Measurements from ENCODE around the gene CTIF. TPM values are rescaled to one million over a fixed set of nuclear protein-coding genes. Genes with fewer than 3 reads are reported as not detected.

Gene CTIF
- total and polyA plus RNA-seq, 12 donors = 20.5 to 159 (median 57.0) TPM

- H3K27me3 ChIP-seq = no peaks in the 10 kb centered on the region
- WGBS, 4 donors = 83 to 93% (median 88%) methylated on average over 8 of the region's 8 CpGs
- H3K9me3 ChIP-seq (replicated peaks in 1 of 3) = no peaks in the 10 kb centered on the region
- peaks cover 0 to 10% of the 10 kb centered on the region in 2 donors for H3K4me1 ChIP-seq (replicated peaks in 1 of 2)
- DNase-seq = no peak
- intact Hi-C loops (cut with DNase I) = no loop called here
- no peak overlapping the region for H3K27ac ChIP-seq
- TF ChIP-seq CTCF (IDR thresholded peaks at IDR 0.05) = no peak
- no peak for TF ChIP-seq POLR2A (IDR thresholded peaks at IDR 0.05)
- H3K36me3 ChIP-seq (replicated peaks in 1 of 2) = no peaks in the 10 kb centered on the region
- H3K4me3 ChIP-seq = no peak overlapping the region
These were observed 190.6 kb downstream of the CTIF start for GRCh38 chr18:48729404-48729803.

GRCh38 chr18:48730010-48730409, 191.2 kb downstream of the CTIF start:
- no peak for TF ChIP-seq CTCF (IDR thresholded peaks at IDR 0.05)
- no peak for TF ChIP-seq POLR2A (IDR thresholded peaks at IDR 0.05)
- intact Hi-C loops (cut with DNase I) = no loop called here
- no peaks in the 10 kb centered on the region for H3K9me3 ChIP-seq (replicated peaks in 1 of 3)
- peaks cover 0 to 10% of the 10 kb centered on the region in 2 donors for H3K4me1 ChIP-seq (replicated peaks in 1 of 2)
- no peak for DNase-seq
- 78 to 85% (median 81%) methylated on average over 1 to 12 of the region's 12 CpGs for WGBS, 4 donors
- no peaks in the 10 kb centered on the region for H3K27me3 ChIP-seq
- no peak overlapping the region for H3K27ac ChIP-seq
- H3K36me3 ChIP-seq (replicated peaks in 1 of 2) = no peaks in the 10 kb centered on the region
- H3K4me3 ChIP-seq = no peak overlapping the region

- WGBS, 4 donors = 84 to 92% (median 87%) methylated on average over 10 to 11 of the region's 11 CpGs
- Histone ChIP-seq H3K27me3 (no peaks in the 10 kb centered on the region), H3K9me3 (replicated peaks in 1 of 3) (no peaks in the 10 kb centered on the region), H3K36me3 (replicated peaks in 1 of 2) (no peaks in the 10 kb centered on the region), H3K4me1 (replicated peaks in 1 of 2) (peaks cover 0 to 10% of the 10 kb centered on the region in 2 donors), H3K4me3 (no peak overlapping the region), H3K27ac (no peak overlapping the region)
- intact Hi-C loops (cut with DNase I) = no loop called here
- TF ChIP-seq CTCF (IDR thresholded peaks at IDR 0.05) (no peak), POLR2A (IDR thresholded peaks at IDR 0.05) (no peak)
- no peak for DNase-seq
These were observed 194.1 kb downstream of the CTIF start for GRCh38 chr18:48732767-48733424.

GRCh38 chr18:48733643-48734253, 194.9 kb downstream of the CTIF start:
- Histone ChIP-seq H3K9me3 (replicated peaks in 1 of 3) (no peaks in the 10 kb centered on the region), H3K27ac (no peak overlapping the region), H3K4me1 (replicated peaks in 1 of 2) (peaks cover 0 to 10% of the 10 kb centered on the region in 2 donors), H3K27me3 (no peaks in the 10 kb centered on the region), H3K36me3 (replicated peaks in 1 of 2) (no peaks in the 10 kb centered on the region), H3K4me3 (no peak overlapping the region)
- no peak for DNase-seq
- no peak for TF ChIP-seq POLR2A (IDR thresholded peaks at IDR 0.05)
- TF ChIP-seq CTCF (IDR thresholded peaks at IDR 0.05) = no peak
- 67 to 74% (median 70%) methylated on average over 10 of the region's 10 CpGs for WGBS, 4 donors
- intact Hi-C loops (cut with DNase I) = no loop called here
